NCI-H187 treated with DMSO at 0.1 percent for 48 hours (cell line): ENCODE data around the gene POLK.
"Not testable (repeated sequence)": the region's sequence is repeated elsewhere in the genome, so short reads cannot be mapped to it uniquely, and the experiment has no call there.

Experiments used
- DNase-seq: peaks from one replicate; lab custom pipeline; 2025; lab: John Stamatoyannopoulos, UW

Gene POLK

DNA sequence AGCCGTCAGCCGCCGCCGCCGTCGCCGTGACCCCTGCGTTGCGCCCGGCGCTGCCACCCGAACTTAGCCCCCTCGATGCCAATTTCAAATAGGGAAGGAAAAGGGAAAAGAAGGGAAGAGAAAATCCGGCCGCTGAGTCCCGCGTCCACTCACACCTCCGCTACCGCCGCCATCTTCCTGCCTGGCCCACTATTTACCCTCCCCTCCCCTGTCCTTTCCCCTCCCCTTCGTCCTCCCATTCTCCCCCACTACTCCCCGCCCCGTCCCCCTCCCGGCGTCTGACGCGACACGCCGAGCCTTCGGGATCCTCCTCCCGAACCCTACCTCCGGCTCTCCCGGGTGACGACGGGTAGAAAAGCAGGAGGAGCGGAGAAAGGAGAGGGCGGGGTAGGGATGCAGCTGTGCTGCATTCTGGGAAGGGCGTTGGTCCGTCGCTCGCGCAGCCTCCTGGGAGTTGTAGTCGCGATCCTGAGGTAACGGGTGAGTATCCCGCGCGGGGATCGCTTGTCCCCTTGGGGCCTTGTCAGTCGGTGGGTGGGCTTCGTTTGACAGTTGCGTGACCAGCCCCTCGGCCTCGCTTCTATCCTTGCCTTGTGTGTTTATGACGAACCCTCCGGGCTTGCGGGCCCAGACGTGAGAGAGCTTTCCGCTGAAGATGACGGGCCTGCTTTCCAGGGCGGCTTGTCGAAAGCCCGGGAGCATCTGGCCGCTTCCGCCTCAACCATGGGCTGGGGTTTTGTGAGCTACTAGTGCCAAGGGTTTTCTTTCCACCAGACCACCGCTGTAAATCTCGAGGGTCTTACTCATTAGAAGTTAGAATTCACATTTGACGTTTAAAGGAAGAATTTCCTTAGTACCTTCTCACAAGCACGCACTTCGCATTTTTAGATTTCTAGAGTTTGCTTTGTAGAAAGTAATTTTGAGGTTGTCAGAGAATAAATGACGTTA lies at the start of gene POLK, which contains the start of gene CERT1:
Gene POLK, plus strand, starts transcription at position 457 of the 948 bp plus-strand sequence.
Gene CERT1, minus strand, starts transcription at position 195 of the 948 bp plus-strand sequence. CDS start 422 bp downstream, outside the sequence.
- DNase-seq: peak; percentile 94

DNA sequence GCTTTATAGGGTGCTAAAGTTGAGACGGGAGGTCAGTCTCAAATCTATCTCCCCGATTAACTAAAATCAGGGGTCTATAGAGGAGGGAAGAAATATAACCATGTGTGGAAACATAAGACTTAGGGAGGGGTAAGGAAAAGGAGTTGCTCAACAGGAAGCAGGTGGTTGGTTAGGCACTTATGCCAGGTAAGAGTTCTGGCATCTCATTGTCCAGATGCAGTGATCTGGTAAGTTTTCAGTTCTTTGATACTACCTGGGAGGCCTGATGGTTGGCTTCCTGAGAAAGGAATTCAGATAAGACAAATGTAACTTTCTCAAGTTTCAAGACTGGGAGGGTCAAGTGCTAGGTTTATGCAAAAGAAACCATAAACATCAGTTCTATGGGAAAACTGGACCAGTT lies 48.0 kb upstream of the POLK start:
- DNase-seq: no peak

DNA sequence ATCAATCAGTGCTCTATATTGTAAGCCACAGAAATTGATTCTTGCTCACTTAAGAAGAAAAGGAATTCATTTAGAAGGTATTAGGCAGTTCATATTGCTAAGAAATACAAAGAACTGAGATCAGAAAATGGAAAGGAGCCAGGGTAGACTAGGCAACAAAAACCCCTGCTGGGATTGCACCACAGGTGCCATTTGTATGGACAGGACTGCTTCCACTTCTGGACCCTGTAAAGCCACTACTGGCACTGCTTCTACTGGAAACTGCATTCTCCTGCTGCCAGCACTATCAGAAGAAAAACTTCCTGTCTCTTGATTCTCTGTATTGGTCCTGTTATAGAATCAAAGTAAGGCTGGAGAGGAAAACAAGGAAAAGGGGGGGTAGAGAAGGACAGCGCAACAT lies 46.2 kb upstream of the POLK start:
- no peak for DNase-seq

DNA sequence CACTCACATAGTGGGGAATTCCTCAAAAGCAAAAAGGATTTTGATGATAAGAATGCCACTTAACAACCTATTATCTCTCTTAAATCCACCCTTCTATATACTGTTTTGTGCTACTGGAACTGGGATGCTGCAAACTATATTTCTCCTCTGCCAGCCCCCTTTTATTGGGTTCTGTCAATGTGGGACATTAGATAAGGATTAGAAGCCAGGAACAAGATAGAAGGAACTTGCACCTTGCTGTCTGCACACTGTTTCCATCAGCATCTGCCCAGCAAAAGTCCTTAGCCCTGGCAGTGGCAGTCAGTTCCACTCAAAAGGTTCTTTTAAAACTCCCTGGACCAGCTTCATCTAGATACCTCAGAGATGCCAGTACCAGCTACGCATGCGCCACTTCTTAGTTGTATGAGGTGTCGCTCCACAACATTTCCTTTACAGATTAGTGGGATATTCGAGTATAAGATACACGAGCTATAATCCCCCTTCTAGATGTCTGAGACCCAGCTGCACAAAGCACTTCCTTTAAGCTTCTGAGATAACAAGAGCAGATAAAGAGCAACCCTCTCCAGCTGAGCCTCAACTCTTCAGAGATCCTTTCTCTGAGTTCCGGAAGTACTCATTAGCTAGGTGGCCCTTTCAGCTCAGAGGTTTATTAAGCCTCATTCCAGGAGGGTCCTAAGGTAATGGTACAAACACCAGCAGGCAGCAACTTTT lies 45.5 kb upstream of the POLK start:
- DNase-seq: no peak

DNA sequence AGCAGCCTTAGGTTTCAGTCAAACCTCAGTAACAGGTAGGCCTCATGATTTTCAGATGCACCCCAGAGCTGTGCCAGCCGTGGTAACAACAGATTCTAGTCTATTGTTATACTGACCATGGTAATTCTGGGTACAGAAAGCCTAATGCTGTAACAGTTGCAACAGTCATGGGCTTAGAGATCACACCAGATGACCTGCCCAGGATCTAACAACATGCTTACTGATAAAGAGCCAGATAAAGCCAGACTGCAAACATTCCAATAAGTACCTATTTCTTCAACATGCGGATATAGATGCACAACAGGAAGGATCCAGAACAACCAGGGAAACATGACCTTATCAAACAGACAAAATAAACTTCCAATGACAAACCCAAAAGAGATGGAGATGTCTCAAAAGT lies 43.1 kb upstream of the POLK start:
- DNase-seq: no peak

DNA sequence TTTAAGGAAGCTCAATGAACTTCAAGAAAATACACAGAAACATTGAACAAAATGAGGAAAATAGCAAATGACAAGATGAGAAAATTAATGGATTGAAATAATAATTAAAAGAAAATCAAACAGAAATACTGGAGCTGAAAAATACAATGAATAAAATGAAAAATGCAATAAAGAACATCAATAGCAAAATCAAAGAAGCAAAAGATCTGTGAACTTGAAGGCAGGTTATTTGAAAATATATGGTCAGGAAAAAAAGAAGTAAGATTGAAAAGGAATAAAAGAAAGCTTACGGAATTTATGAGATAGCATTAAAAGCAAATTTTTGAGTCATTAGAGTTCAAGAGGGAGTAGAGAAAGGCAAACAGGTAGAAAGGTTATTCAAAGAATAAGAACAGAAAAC lies 42.7 kb upstream of the POLK start:
- DNase-seq: no peak

DNA sequence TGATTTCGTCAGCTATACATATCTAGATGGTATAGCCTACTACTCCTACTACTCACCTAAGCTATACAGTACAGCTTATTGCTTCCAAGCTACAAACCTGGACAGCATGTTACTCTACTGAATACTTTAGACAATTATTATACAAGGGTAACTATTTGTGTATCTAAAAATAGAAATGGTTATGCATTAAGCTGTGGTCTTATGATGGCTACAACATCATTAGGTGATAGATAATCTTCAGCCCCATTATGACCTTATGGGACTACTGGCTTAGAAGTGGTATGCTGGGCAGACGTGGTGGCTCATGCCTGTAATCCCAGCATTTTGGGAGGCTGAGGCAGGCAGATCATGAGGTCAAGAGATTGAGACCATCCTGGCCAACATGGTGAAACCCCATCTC lies 40.5 kb upstream of the POLK start:
- no peak for DNase-seq

DNA sequence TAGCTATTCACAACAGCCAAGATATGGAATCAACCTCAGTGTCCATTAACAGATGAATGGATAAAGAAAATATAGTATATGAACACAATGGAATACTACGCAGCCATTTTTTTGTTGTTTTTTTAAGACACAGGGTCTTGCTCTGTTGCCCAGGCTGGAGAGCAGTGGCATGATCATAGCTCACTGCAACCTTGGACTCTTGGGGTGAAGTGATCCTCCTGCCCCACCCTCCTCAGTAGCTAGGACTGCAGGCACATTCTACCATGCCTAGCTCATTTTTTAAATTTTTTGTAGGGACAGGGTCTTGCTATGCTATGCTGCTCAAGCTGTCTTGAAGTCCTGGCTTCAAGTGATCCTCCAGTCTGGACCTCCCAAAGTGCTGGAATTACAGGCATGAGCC lies 38.7 kb upstream of the POLK start:
- no peak for DNase-seq

DNA sequence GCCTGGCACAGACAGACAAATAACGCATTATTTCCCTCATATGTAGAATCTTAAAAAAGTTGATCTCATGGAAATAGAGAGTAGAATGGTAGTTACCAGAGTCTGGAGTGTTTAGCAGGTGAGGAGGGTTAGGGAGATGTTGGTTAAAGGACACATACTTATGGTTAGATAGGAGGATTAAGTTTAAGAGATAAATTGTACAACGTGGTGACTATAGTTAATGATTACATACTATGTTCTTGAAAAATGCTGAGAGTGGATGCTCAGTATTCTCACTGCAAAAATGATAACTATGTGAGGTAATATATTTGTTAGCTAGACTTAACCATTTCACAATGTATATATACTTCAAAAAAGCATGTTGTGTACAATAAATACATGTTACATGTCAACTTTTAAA lies 38.2 kb upstream of the POLK start:
- DNase-seq: no peak

DNA sequence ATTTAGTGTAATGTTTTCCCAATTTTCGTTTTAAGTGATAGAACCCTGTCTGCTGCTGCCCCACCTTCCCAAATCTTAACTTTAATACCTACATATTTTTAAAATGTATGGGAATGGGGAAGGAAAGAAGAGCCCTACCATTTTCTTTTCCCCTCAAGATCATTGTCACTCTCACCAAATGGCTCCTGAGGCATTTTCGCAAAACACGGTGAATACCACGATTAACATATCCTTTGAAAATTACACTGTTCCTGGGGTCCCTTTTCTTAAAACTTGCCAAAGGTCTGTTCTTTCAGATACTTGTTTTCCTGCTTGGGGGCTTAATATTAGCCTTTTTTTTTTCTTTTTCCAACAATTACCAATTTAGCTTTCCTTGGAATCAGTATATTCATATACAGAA lies 36.3 kb upstream of the POLK start:
- DNase-seq: no peak

DNA sequence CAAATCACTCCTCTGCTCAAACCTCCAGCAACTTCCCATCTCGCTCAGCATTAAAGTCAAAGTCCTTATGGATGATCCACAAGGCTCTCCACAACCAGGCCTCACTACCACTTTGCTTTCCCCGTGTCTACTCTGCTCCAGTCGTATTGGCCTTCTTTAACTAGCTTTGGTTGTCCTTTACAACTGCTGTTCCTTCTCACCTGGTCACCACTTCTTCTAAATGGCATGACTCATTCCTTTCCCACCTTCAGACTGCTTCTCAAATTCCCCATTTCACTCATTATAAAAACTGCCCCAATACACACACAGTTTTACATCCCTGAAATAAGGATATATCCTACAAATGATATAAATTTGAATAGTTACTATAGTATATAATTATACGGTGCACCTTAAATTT lies 30.7 kb upstream of the POLK start:
- no peak for DNase-seq

DNA sequence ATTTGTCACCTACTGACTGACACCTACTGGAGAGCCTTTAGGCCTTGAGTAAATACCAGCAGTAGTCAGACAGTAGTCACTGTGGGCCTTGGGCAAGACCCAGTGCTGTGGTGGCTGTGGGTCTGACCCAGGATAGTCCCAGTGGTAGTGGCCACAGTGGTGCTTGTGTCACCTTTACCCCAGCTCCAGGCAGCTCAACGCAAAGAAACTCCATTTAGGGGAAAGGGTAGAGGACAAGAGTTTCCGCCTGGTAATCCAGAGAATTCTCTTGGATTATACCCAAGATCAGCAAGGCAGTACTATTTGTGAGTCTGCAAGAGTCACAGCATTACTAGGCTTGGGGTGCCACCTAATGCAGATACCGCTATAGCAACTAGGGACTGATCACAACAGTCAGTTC lies 29.2 kb upstream of the POLK start:
- DNase-seq: no peak

DNA sequence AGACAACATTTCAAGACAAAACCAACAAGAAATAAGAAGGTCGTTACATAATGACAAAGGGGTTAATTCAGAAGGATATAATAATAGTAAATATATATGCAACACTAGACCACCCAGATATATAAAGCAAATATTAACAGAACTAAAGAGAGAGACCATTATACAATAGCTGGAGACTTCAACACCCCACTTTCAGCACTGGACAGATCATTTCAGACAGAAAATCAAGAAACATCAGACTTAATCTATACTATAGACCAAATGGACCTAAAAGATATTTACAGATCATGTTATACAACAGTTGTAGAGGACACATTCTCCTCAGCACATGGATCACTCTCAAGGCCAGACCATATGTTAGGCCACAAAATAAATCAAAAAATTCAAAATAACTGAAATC lies 27.1 kb upstream of the POLK start:
- no peak for DNase-seq

DNA sequence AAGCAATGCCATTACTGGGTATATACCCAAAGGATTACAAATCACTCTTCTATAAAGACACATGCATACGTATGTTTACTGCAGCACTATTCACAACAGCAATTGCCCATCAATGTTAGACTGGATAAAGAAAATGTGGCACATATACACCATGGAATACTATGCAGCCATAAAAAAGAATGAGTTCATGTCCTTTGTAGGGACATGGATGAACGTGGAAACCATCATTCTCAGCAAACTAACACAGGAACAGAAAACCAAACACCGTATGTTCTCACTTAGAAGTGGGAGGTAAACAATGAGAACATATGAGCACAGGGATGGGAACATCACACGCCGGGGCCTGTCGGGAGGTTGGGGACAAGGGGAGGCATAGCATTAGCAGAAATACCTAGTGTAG lies 21.8 kb upstream of the POLK start:
- not testable (repeated sequence) for DNase-seq

DNA sequence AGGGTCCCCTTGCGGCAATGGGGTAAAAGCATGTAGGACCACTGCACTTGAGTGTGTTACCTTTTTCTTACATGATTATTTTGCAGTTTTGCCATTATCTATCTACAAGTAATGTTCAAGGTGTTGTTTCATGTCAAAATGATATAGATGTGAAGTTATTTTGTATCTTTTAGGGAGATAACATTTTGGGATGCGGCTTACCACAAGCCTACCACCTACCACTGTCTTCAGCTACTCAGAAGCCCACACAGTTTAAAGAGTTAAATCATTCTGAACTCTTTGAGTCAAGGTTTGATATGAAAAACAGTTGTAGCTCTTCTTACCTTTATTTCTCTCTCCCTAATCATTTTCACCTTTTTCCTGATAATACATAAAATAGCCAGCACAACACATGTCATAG lies 20.1 kb upstream of the POLK start:
- DNase-seq: no peak

DNA sequence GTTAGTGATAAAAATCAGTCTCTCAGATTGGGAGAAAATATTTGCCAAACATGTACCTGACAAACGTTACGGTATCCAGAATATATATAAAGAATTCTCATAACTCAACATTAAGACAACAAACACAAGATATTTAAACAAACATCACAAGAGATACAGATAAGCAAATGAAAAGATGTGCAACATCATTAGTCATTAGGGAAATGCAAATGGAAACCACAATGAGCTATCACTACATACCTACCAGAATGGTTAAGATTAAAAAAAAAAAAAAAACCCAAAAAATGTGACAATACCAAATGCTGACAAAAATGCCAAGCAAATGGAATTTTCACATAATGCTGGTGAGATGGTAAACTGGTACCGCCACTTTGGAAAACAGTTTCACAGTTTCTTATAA lies 15.7 kb upstream of the POLK start:
- no peak for DNase-seq

DNA sequence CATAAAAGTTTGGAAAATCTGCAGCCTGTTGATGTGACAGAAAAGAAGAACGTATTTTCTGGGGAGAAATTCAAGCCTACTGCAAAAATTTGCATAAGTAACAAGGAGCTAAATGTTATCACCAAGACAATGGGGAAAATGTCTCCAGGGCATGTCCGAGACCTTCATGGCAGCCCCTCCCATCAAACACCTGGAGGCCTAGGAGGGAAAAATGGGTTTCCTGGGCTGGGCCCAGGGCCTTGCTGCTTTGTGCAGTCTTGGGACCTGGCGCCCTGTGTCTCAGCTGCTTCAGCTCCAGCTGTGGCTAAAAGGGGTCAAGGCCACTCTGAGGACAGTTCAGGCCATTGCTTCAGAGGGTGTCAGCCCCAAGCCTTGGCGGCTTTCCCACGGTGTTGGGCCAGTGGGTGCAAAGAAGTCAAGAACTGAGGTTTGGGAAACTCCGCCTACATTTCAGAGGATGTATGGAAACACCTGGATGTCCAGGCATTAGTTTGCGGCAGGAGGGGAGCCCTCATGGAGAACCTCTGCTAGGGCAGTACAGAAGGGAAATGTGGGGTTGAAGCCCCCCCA lies 13.4 kb upstream of the POLK start:
- no peak for DNase-seq

DNA sequence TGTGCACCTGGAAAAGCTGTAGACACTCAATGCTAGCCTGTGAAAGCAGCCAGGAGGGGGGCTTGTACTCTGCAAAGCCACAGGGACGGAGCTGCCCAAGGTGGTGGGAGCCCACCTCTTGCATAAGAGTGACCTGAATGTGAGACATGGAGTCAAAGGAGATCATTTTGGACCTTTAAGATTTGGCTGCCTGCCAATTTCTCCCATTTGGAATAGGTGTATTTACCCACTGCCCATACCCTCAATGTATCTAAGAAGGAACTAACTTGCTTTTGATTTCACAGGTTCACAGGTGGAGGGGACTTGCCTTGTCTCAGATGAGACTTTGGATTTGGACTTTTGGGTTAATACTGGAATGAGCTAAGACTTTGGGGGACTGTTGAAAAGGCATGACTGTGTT lies 12.8 kb upstream of the POLK start:
- DNase-seq: not testable (repeated sequence)

DNA sequence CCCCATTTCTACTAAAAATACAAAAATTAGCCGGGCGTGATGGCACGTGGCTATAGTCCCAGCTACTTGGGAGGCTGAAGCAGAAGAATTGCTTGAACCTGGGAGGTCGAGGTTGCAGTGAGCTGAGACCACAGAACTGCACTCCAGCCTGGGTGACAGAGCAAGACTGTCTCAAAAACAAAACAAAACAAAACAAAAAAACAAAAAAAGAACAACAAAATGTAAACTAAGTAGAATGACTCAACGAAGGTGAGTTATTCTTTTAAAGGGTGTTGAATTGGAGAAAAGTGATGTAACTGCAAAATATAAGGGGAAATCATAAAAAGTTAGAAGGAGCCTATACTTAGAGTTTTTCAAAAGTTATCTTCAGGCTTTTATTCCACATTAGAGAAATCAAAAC lies 6.6 kb upstream of the POLK start:
- DNase-seq: not testable (repeated sequence)

DNA sequence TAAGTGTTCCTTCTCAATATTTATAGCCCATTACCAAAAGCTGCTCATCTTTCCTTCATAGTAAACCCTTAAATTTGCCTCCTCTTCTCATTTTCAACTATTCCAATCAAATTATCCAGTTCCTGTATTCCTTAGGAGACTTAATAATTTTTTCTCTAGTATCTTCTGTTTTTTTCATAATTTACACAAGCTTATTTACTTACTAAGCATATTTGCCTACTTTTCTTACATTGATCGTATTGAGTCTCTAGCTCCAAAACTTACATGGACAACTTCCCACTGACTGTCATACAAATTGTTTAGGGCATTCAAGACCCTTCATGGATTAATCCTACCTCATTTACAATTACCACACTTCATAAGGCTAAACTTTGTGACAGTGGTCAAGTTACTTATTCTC lies 3.9 kb upstream of the POLK start:
- no peak for DNase-seq

DNA sequence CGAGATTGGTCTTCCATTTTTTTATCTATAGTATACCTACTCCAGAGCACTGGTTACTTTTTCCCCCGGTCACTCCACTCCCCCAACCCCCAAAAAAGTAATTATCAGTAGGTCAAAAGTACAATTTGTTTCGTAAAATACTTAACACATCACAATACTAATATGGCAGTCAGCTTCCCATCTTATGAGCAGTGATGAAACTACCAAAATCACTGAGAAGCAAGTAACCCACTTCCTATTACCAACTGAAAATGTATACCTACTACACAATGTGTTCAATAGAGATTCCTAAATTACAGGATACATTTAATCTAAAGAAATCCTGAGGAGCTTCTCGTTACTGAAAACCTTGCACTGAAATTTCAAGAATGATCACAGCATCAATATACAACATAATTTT lies 2.1 kb upstream of the POLK start:
- no peak for DNase-seq

DNA sequence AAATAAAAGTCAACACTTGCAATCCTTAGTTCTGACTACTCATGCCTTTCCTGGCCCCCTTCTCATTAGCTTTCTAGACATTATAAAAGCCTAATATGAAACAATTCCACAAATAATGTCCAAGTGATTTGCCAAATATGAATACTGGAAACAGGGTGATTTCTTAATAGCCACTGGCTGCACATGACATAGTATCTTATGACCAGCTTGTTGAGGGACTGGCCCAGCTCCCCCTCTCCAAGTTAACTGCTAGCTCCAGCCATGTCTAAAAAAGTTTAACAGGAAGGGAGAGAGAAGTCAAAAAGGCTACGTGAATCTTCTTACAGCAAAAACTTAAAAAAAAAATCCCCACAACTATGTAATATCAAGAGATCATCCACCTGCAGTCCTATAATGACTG lies 1.7 kb upstream of the POLK start:
- no peak for DNase-seq

DNA sequence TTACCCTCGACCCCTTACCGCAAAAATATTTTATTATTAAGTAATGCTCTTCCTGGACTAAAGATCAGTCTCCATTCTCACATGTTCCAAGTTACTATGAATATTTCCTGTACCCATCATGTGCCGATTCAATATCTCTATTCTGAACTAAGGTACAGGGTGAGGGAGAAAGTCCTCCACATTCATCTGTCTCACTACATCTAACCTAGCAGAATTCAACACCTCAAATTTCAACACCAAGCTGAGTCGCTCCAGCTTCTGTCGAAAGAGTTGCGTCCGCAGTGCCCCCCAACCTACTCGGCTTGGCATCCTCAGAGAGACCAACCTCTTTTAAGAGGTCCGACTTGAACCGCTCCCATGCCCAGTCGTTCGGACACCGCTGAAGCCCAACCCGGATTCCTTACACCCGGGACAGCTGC lies 1.3 kb upstream of the POLK start:
- no peak for DNase-seq
